GM12875 (cell line): Measurements from ENCODE around the gene SLC2A6.

Experiments used
- H3K4me3 ChIP-seq: one replicate; pipeline ENCODE4 v1.5.1; 2011; ENCODE audit warnings: low read depth, low read length, control low read depth
- TF ChIP-seq, protein P1 (sequence below): IDR thresholded peaks from 2 replicates; pipeline ENCODE4 v1.5.1; 2011; ENCODE audit warnings: low read depth, mild to moderate bottlenecking, control low read depth, inconsistent platforms, low read length, moderate library complexity, borderline replicate concordance; ENCODE audit not compliant: insufficient read depth

SLC2A6 gene

DNA sequence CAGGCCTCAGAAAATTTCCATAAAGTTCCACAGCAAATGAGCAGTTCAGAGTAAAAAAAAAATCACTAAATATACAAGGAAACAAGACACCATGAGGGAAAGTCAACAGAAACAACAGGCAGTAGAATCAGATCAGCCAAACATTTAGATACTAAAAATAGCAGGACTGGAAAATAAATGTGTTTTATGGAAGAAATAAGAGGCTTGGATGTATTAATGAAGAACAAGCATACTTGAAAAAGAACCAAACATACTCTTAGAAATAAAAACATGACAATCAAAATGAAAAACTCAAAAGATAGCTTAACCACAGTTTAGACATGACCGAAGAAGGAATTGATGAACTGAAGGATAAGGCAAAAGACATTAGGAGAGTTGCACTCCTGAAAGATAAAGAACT, 23.2 kb upstream of the SLC2A6 start:
- TF ChIP-seq, protein P1, sequence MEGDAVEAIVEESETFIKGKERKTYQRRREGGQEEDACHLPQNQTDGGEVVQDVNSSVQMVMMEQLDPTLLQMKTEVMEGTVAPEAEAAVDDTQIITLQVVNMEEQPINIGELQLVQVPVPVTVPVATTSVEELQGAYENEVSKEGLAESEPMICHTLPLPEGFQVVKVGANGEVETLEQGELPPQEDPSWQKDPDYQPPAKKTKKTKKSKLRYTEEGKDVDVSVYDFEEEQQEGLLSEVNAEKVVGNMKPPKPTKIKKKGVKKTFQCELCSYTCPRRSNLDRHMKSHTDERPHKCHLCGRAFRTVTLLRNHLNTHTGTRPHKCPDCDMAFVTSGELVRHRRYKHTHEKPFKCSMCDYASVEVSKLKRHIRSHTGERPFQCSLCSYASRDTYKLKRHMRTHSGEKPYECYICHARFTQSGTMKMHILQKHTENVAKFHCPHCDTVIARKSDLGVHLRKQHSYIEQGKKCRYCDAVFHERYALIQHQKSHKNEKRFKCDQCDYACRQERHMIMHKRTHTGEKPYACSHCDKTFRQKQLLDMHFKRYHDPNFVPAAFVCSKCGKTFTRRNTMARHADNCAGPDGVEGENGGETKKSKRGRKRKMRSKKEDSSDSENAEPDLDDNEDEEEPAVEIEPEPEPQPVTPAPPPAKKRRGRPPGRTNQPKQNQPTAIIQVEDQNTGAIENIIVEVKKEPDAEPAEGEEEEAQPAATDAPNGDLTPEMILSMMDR, result no peak
- no peak overlapping the region for H3K4me3 ChIP-seq

- TF ChIP-seq, protein P1, result no peak
- H3K4me3 ChIP-seq, result no peak overlapping the region
Observed at GRCh38 chr9:133499892-133500270, 21.0 kb upstream of the SLC2A6 start.

DNA sequence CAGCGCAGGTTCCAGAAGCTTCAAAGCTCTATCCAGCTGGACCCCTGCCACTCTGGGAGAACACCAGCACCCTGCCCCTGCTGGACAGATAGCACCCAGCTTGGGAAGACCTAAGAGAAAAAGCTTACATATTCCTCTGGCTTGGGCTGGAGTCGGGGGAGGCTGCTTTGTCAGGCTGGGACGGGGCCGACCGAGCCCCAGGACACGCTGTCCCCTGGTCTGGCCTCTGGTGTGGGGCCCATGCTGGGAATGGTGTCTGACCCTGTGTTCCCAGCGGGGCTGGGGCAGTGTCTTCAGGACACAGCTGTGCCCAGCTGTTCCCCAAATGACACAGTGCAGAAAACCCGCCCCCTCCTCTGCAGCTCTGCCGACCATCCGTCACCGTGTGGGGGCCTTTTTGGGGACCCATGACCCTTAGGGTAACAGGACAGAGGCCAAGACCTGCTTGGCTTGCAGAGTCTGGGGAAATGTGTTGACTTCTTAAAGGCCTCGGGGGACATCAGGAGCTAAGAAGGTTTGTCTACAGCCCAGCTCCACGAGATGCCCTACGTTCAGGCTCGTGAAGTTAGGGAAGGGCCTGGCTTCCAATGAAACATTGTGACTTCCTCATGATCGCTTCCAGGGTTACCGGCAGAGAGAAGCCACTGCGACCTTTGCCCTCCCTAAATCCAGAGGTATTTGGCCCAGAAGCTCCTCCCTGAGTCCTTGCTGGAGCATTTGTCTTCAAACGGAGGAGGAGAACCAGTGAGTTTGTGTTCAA, 20.4 kb upstream of the SLC2A6 start:
- no peak overlapping the region for H3K4me3 ChIP-seq
- TF ChIP-seq, protein P1, result no peak

DNA sequence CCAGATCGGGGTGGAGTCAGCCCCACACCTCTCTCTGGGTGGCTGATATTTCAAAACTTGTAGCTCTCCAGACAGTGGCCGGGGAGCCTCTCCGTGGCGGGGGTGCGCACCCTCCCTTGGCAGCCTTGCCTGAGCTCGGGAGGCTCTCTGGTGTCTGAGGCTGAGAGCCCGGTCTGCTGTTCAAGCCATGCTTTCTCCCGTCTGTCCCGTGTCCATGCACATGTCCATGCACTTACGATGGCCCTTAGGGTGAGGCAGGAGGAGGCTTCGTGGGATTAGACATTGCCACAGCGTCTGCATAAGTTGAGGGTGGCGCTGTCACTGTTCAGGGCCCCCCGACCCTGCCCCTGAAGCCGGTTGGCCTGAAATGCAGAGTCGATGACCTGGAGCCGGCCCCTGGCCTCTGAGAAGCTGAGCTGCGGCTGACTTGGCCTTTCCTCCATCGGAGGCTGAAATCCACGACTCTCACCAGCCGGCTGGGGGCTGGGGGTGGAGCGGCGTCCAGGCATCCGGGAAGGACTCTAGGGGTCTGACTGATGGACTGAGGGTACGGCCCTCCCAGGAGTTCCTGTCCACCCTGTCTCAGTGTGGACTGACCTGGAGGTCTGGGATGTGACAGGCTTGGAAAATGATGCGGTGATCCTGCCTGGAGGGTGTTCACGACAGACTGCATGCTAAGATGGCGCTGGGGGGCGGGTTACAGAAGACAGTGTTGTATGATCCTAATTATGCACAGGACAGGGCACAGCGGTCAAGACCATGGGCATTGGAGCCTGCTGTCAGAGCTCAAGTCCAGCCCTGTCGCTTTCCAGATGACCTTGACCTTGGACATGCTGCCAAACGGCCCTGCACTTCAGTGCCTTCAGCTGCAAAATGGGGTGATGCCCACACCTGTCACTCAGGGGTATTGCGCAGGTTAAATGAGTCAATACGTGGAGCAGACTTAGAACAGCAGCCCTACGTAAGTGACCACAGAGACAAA, 18.3 kb upstream of the SLC2A6 start:
- TF ChIP-seq, protein P1, result no peak
- no peak overlapping the region for H3K4me3 ChIP-seq

GRCh38 chr9:133495327-133496293, 16.7 kb upstream of the SLC2A6 start:
- no peak overlapping the region for H3K4me3 ChIP-seq
- TF ChIP-seq, protein P1, result no peak

DNA sequence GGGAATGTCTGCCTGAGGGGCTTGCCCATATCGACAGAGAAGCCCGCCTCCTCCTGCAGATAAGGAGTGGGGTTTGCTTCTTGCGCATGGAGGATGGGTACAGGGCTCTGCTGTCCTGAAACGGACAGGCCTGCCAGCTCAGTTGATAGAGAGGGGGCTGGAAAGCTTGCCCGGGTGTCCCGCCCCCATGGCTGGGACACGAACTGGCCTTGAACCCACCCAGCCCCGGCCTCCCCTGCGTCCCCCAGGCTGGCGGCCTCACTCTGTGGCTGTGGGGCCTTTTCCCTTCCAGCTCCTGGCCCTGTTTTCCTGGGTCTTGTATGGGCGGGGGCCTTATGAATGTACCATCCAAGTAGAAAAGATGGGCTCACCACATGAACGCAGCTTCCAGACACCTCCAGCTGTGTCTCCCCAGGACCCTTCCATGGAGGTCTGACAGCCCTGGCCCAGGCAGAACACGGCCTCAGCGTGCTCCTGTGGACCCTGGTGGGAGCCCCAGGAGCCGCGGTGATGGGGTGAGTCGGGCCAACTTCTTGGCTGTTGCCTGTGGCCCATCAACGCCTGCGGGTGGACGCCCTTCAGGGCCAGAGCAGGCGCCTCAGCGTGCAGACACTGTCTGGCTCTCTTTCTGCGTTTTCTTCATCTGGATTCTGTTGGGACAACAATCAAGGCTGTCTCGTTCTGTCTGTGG, 15.9 kb upstream of the SLC2A6 start:
- TF ChIP-seq, protein P1, result no peak
- H3K4me3 ChIP-seq, result no peak overlapping the region
